ENCODE data around the gene RELL2. TPM values are rescaled to one million over a fixed set of nuclear protein-coding genes. Genes with fewer than 3 reads are reported as not detected.
A peak's percentile ranks its signal among the peaks of the same experiment; 100 is the strongest.

RELL2 gene
- total RNA-seq, result 10 to 100 TPM; 24.8 to 26.2 TPM
- polyA plus RNA-seq, result 3.7 TPM

GRCh38 chr5:141636413-141637122, at the start of gene RELL2, which contains the start of gene HDAC3:
TSS of gene RELL2 (plus strand) at chr5:141636997. CDS start at chr5:141638226, 1,229 bp downstream.
TSS of gene HDAC3 (minus strand) at chr5:141636849. CDS start at chr5:141636790, 59 bp downstream.
- Mint-ChIP-seq H3K36me3 (peaks cover 0 to 46% (median 5%) of the 10 kb centered on the region in 3 donors), H3K27ac (peak within 1 kb of the TSS; percentile 90 to 98 (median 93)), H3K27me3 (peaks cover 0 to 1% of the 10 kb centered on the region in 2 donors), H3K4me1 (peaks cover 32 to 55% (median 50%) of the 10 kb centered on the region in 3 donors), H3K4me3 (peak within 1 kb of the TSS; percentile 92 to 96 (median 94)), H3K9me3 (no peaks in the 10 kb centered on the region)
- Histone ChIP-seq H3K27me3 (ENCODE audit: insufficient read depth, low read length, poor library complexity, severe bottlenecking) (no peaks in the 10 kb centered on the region), H3K4me1 (ENCODE audit: insufficient read depth, low read length) (peaks cover 35% of the 10 kb centered on the region), H3K9me3 (ENCODE audit: low read length) (no peaks in the 10 kb centered on the region), H3K27ac (ENCODE audit: low read depth, low read length) (peak within 1 kb of the TSS; percentile 85), H3K36me3 (ENCODE audit: insufficient read depth, low read length) (peaks cover 7% of the 10 kb centered on the region), H3K4me3 (ENCODE audit: low read length) (peak within 1 kb of the TSS; percentile 97)
- POLR2A ChIA-PET, result interaction anchor here (0.6 to 3.6 kb wide), 9 partner anchors 13 to 333 kb away, joined by 3 to 46 read pairs (median 8); partner anchors contain the start of genes DIAPH1, FCHSD1, RNF14 and TAF7
- DNase-seq, result peak; percentile 89 to 94 (median 91)
- CTCF ChIA-PET, result interaction anchor here (0.5 to 8.3 kb wide), 15 partner anchors 8 to 316 kb away, joined by 3 to 119 read pairs (median 9); partner anchors contain the start of genes DIAPH1, FCHSD1 and TAF7

GRCh38 chr5:141590127-141590526, 46.7 kb upstream of the RELL2 start:
- ChIA-PET CTCF (interaction anchor here (1.1 to 8.3 kb wide), 4 partner anchors 12 to 46 kb away, joined by 3 to 318 read pairs (median 25); partner anchors contain the start of genes DIAPH1, HDAC3 and RELL2), POLR2A (no interaction called here)
- peaks cover 48 to 70% (median 70%) of the 10 kb centered on the region in 3 donors for H3K4me1 Mint-ChIP-seq
- no peak overlapping the region for H3K27ac ChIP-seq (ENCODE audit: low read depth, low read length)
- peak overlapping the region in 4 of 8 donors; percentile 27 to 72 (median 57) for H3K27ac Mint-ChIP-seq
- H3K4me1 ChIP-seq (ENCODE audit: insufficient read depth, low read length), result peaks cover 20% of the 10 kb centered on the region
- peaks cover 18% of the 10 kb centered on the region for H3K36me3 ChIP-seq (ENCODE audit: insufficient read depth, low read length)
- H3K27me3 ChIP-seq (ENCODE audit: insufficient read depth, low read length, poor library complexity, severe bottlenecking), result no peaks in the 10 kb centered on the region
- H3K36me3 Mint-ChIP-seq, result peaks cover 0 to 63% (median 2%) of the 10 kb centered on the region in 3 donors
- no peak overlapping the region for H3K4me3 ChIP-seq (ENCODE audit: low read length)
- DNase-seq, result no peak
- H3K4me3 Mint-ChIP-seq, result no peak overlapping the region
- H3K27me3 Mint-ChIP-seq, result no peaks in the 10 kb centered on the region
- no peaks in the 10 kb centered on the region for H3K9me3 ChIP-seq (ENCODE audit: low read length)
- H3K9me3 Mint-ChIP-seq, result no peaks in the 10 kb centered on the region

GRCh38 chr5:141596867-141597266, 39.9 kb upstream of the RELL2 start:
- H3K27me3 Mint-ChIP-seq, result no peaks in the 10 kb centered on the region
- peaks cover 73 to 86% (median 83%) of the 10 kb centered on the region in 3 donors for H3K4me1 Mint-ChIP-seq
- H3K27ac Mint-ChIP-seq, result peak overlapping the region; percentile 52 to 96 (median 86)
- peaks cover 0 to 4% (median 0%) of the 10 kb centered on the region in 5 donors for H3K9me3 Mint-ChIP-seq
- Histone ChIP-seq H3K4me1 (ENCODE audit: insufficient read depth, low read length) (peaks cover 65% of the 10 kb centered on the region), H3K27ac (ENCODE audit: low read depth, low read length) (no peak overlapping the region), H3K27me3 (ENCODE audit: insufficient read depth, low read length, poor library complexity, severe bottlenecking) (no peaks in the 10 kb centered on the region), H3K4me3 (ENCODE audit: low read length) (no peak overlapping the region), H3K36me3 (ENCODE audit: insufficient read depth, low read length) (no peaks in the 10 kb centered on the region), H3K9me3 (ENCODE audit: low read length) (no peaks in the 10 kb centered on the region)
- ChIA-PET CTCF (interaction anchor here (2.8 to 14.7 kb wide), 2 partner anchors 20 to 33 kb away, joined by 8 to 175 read pairs; partner anchors contain the start of gene DIAPH1), POLR2A (no interaction called here)
- DNase-seq, result no peak
- peak overlapping the region in 5 of 7 donors; percentile 43 to 58 (median 49) for H3K4me3 Mint-ChIP-seq
- peaks cover 0 to 32% (median 1%) of the 10 kb centered on the region in 3 donors for H3K36me3 Mint-ChIP-seq

- POLR2A ChIA-PET, result interaction anchor here (0.8 kb wide), 1 partner anchor 21 kb away, joined by 3 read pairs; the partner anchor contains the start of gene DIAPH1
- H3K9me3 ChIP-seq (ENCODE audit: low read length), result no peaks in the 10 kb centered on the region
- H3K4me1 ChIP-seq (ENCODE audit: insufficient read depth, low read length), result peaks cover 67% of the 10 kb centered on the region
- DNase-seq, result no peak
- no peaks in the 10 kb centered on the region for H3K27me3 ChIP-seq (ENCODE audit: insufficient read depth, low read length, poor library complexity, severe bottlenecking)
- Mint-ChIP-seq H3K27me3 (no peaks in the 10 kb centered on the region), H3K36me3 (peaks cover 0 to 29% (median 1%) of the 10 kb centered on the region in 3 donors), H3K9me3 (peaks cover 0 to 4% (median 0%) of the 10 kb centered on the region in 5 donors), H3K27ac (peak overlapping the region; percentile 52 to 96 (median 86)), H3K4me1 (peaks cover 71 to 86% (median 83%) of the 10 kb centered on the region in 3 donors), H3K4me3 (peak overlapping the region in 6 of 7 donors; percentile 43 to 77 (median 50))
- no peak overlapping the region for H3K27ac ChIP-seq (ENCODE audit: low read depth, low read length)
- CTCF ChIA-PET, result interaction anchor here (1.4 to 14.7 kb wide), 3 partner anchors 20 to 35 kb away, joined by 3 to 175 read pairs (median 8); partner anchors contain the start of gene DIAPH1
- H3K4me3 ChIP-seq (ENCODE audit: low read length), result peak overlapping the region; percentile 2
- H3K36me3 ChIP-seq (ENCODE audit: insufficient read depth, low read length), result no peaks in the 10 kb centered on the region
Observed at GRCh38 chr5:141597394-141597793, 39.4 kb upstream of the RELL2 start.

- POLR2A ChIA-PET, result interaction anchor here (0.8 kb wide), 1 partner anchor 21 kb away, joined by 3 read pairs; the partner anchor contains the start of gene DIAPH1
Observed at GRCh38 chr5:141597814-141598213, 39.0 kb upstream of the RELL2 start.

GRCh38 chr5:141598391-141599345, 38.1 kb upstream of the RELL2 start:
- POLR2A ChIA-PET, result interaction anchor here (0.8 kb wide), 1 partner anchor 20 kb away, joined by 3 read pairs; the partner anchor contains the start of gene DIAPH1
- no peaks in the 10 kb centered on the region for H3K27me3 ChIP-seq (ENCODE audit: insufficient read depth, low read length, poor library complexity, severe bottlenecking)
- Mint-ChIP-seq H3K9me3 (peaks cover 0 to 4% (median 0%) of the 10 kb centered on the region in 5 donors), H3K36me3 (peaks cover 0 to 22% (median 1%) of the 10 kb centered on the region in 3 donors), H3K27me3 (no peaks in the 10 kb centered on the region), H3K27ac (peak overlapping the region; percentile 82 to 97 (median 90)), H3K4me3 (peak overlapping the region in 6 of 7 donors; percentile 63 to 72 (median 71)), H3K4me1 (peaks cover 74 to 89% (median 88%) of the 10 kb centered on the region in 3 donors)
- no peak for DNase-seq
- H3K27ac ChIP-seq (ENCODE audit: low read depth, low read length), result no peak overlapping the region
- H3K36me3 ChIP-seq (ENCODE audit: insufficient read depth, low read length), result no peaks in the 10 kb centered on the region
- no peak overlapping the region for H3K4me3 ChIP-seq (ENCODE audit: low read length)
- CTCF ChIA-PET, result interaction anchor here (0.6 to 14.7 kb wide), 5 partner anchors 18 to 85 kb away, joined by 3 to 175 read pairs (median 3); partner anchors contain the start of gene DIAPH1
- H3K9me3 ChIP-seq (ENCODE audit: low read length), result no peaks in the 10 kb centered on the region
- H3K4me1 ChIP-seq (ENCODE audit: insufficient read depth, low read length), result peaks cover 69% of the 10 kb centered on the region

More at GRCh38 chr5:141597814-141598213, 39.0 kb upstream of the RELL2 start:
- Mint-ChIP-seq H3K4me1 (peaks cover 71 to 86% (median 83%) of the 10 kb centered on the region in 3 donors), H3K4me3 (peak overlapping the region in 6 of 7 donors; percentile 43 to 77 (median 50)), H3K27ac (peak overlapping the region; percentile 52 to 96 (median 84)), H3K9me3 (peaks cover 0 to 4% (median 0%) of the 10 kb centered on the region in 5 donors), H3K27me3 (no peaks in the 10 kb centered on the region), H3K36me3 (peaks cover 0 to 27% (median 1%) of the 10 kb centered on the region in 3 donors)
- H3K27me3 ChIP-seq (ENCODE audit: insufficient read depth, low read length, poor library complexity, severe bottlenecking), result no peaks in the 10 kb centered on the region
- H3K9me3 ChIP-seq (ENCODE audit: low read length), result no peaks in the 10 kb centered on the region
- CTCF ChIA-PET, result interaction anchor here (1.4 to 14.7 kb wide), 4 partner anchors 19 to 84 kb away, joined by 3 to 175 read pairs (median 6); partner anchors contain the start of gene DIAPH1
- H3K27ac ChIP-seq (ENCODE audit: low read depth, low read length), result no peak overlapping the region
- H3K36me3 ChIP-seq (ENCODE audit: insufficient read depth, low read length), result no peaks in the 10 kb centered on the region
- no peak for DNase-seq
- H3K4me3 ChIP-seq (ENCODE audit: low read length), result peak overlapping the region; percentile 2
- peaks cover 67% of the 10 kb centered on the region for H3K4me1 ChIP-seq (ENCODE audit: insufficient read depth, low read length)

- peak overlapping the region; percentile 79 to 99 (median 91) for H3K27ac Mint-ChIP-seq
- CTCF ChIA-PET, result interaction anchor here (4.8 to 14.7 kb wide), 2 partner anchors 10 to 14 kb away, joined by 46 to 175 read pairs; partner anchors contain the start of gene DIAPH1
- Histone ChIP-seq H3K27ac (ENCODE audit: low read depth, low read length) (no peak overlapping the region), H3K4me1 (ENCODE audit: insufficient read depth, low read length) (peaks cover 96% of the 10 kb centered on the region), H3K36me3 (ENCODE audit: insufficient read depth, low read length) (no peaks in the 10 kb centered on the region), H3K9me3 (ENCODE audit: low read length) (no peaks in the 10 kb centered on the region), H3K27me3 (ENCODE audit: insufficient read depth, low read length, poor library complexity, severe bottlenecking) (no peaks in the 10 kb centered on the region), H3K4me3 (ENCODE audit: low read length) (no peak overlapping the region)
- H3K36me3 Mint-ChIP-seq, result peaks cover 0 to 5% (median under 1%) of the 10 kb centered on the region in 3 donors
- peaks cover 92 to 100% (median 98%) of the 10 kb centered on the region in 3 donors for H3K4me1 Mint-ChIP-seq
- H3K27me3 Mint-ChIP-seq, result no peaks in the 10 kb centered on the region
- peak overlapping the region in 6 of 7 donors; percentile 36 to 76 (median 50) for H3K4me3 Mint-ChIP-seq
- no peaks in the 10 kb centered on the region for H3K9me3 Mint-ChIP-seq
- DNase-seq, result no peak
- POLR2A ChIA-PET, result interaction anchor here (1.0 to 1.2 kb wide), 2 partner anchors 15 to 16 kb away, joined by 3 to 5 read pairs; partner anchors contain the start of gene DIAPH1
Observed at GRCh38 chr5:141602606-141603005, 34.2 kb upstream of the RELL2 start.

All from CD8-positive, alpha-beta memory T cell (primary cell).